Stimulated activated naive CD8-positive, alpha-beta T cell treated with anti-CD3 and anti-CD28 coated beads, Interleukin-15, amount 100 ng/mL, for 72 hours (primary cell): ENCODE data around the gene HSPB9.
A peak's percentile ranks its signal among the peaks of the same experiment; 100 is the strongest.
"Not testable (repeated sequence)": the region's sequence is repeated elsewhere in the genome, so short reads cannot be mapped to it uniquely, and the experiment has no call there.

Experiments
- ATAC-seq: fragments of 150-1000 bp; cut with Tn5 transposase; 2 replicates; pipeline ENCODE4 v1.10.0; 2021; ENCODE audit warnings: mild to moderate bottlenecking, moderate library complexity
- DNase-seq, 2 donors: peaks; one replicate each; pipeline ENCODE4 v3.0.0; 2021 to 2022
- H3K27ac Mint-ChIP-seq, 2 donors: one replicate each; pipeline ENCODE4 v1.8.0; 2022; ENCODE audit warnings: mild to moderate bottlenecking in 2 of 2, mixed read lengths in 2 of 2, moderate library complexity in 2 of 2
- H3K27me3 Mint-ChIP-seq: one replicate; pipeline ENCODE4 v1.8.0; 2022; ENCODE audit warnings: mixed read lengths
- H3K4me1 Mint-ChIP-seq: one replicate; pipeline ENCODE4 v1.8.0; 2022; ENCODE audit warnings: mild to moderate bottlenecking, mixed read lengths
- H3K4me3 Mint-ChIP-seq, 2 donors: one replicate each; pipeline ENCODE4 v1.8.0; 2022; ENCODE audit warnings: mild to moderate bottlenecking in 2 of 2, mixed read lengths in 2 of 2, moderate library complexity in 1 of 2
- H3K9me3 Mint-ChIP-seq, 2 donors: one replicate each; pipeline ENCODE4 v1.8.0; 2022; ENCODE audit warnings: mixed read lengths in 2 of 2

The HSPB9 gene

DNA sequence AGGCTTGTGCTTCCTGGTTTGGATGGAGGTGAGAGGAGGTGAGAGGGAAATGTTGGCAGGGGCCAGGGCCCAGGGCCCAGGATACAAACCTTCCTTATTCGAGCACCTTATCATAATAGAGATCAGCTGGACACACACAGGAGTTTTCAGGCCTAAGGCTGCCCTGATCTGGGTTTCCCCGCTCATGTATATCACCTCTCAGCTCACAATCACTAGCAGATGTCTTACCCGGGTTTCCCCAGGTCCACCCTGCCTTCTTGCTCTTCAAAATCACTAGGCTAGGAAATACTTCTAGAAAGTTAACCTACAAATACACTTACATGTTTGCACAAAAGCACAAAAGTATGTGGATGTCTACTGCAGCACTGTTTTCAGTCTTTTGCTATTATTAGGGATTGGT, 4.2 kb downstream of the HSPB9 start:
- Mint-ChIP-seq H3K27ac (peak overlapping the region; percentile 16 to 74), H3K9me3 (no peaks in the 10 kb centered on the region), H3K4me1 (peaks cover 21% of the 10 kb centered on the region), H3K27me3 (no peaks in the 10 kb centered on the region), H3K4me3 (no peak overlapping the region)
- ATAC-seq (no peak), DNase-seq (no peak)

DNA sequence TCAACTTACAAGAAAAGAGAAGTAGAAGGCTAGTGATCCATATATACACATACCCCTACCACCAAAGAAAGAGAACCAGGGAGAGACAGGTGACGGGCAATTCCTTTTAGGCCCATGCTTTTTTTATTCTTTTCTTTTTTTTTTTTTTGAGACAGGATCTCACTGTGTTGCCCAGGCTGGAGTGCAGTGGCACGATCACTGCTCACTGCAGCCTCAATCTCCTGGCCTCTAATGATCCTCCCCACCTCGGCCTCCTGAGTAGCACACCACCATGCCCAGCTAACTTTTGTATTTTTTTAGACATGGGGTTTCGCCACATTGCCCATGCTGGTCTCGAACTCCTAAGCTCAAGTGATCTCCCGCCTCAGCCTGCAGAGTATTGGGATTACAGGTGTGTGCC, 4.8 kb downstream of the HSPB9 start:
- no peak overlapping the region for H3K4me3 Mint-ChIP-seq
- H3K4me1 Mint-ChIP-seq, result peaks cover 27% of the 10 kb centered on the region
- H3K27ac Mint-ChIP-seq, result peak overlapping the region in 1 of 2 donors; percentile 34
- H3K9me3 Mint-ChIP-seq, result no peaks in the 10 kb centered on the region
- H3K27me3 Mint-ChIP-seq, result no peaks in the 10 kb centered on the region
- no peak for DNase-seq
- no peak for ATAC-seq

DNA sequence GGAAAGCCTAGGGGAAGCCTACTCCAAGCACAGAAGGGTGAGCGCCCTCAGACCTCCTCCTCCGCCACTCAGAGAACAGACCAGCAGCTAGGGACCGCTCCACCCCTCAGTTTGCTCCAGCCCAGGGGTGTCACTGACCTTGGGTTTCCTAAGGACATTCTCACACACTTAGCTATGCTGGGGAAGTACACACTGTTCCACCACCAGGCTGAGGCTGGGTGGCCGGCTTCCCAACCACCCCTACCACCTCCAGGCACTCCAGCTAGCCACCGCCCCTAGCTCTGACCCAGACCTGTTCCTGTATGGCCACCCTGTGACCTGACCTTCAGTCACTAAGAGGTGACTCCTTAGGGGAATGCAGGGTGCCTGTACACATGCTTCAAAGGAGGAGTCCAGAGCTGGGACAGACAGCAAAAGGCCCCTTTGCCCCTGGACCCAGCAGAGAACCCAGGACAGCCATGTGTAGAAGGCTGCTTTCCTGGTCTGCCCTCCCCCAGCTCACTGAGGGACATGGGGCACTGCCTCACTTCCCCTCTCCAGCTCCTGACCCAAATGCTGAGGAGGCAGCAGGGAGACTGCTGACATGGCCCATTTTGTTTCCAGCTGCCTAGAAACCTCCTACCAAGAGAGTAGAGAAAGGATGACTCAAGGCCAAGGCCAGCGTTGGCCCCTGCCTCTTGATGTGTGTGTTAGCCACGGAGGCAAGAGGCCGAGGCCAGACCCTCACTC, 6.7 kb downstream of the HSPB9 start:
- no peaks in the 10 kb centered on the region for H3K9me3 Mint-ChIP-seq
- no peak for DNase-seq
- H3K27me3 Mint-ChIP-seq, result no peaks in the 10 kb centered on the region
- H3K4me1 Mint-ChIP-seq, result peaks cover 44% of the 10 kb centered on the region
- no peak for ATAC-seq
- H3K4me3 Mint-ChIP-seq, result no peak overlapping the region
- H3K27ac Mint-ChIP-seq, result peak overlapping the region; percentile 70 to 84

GRCh38 chr17:42130310-42130936, 7.8 kb downstream of the HSPB9 start:
- Mint-ChIP-seq H3K9me3 (no peaks in the 10 kb centered on the region), H3K27ac (peak overlapping the region in 1 of 2 donors; percentile 91), H3K4me3 (no peak overlapping the region), H3K4me1 (peaks cover 46% of the 10 kb centered on the region), H3K27me3 (no peaks in the 10 kb centered on the region)
- ATAC-seq (no peak), DNase-seq (no peak)

DNA sequence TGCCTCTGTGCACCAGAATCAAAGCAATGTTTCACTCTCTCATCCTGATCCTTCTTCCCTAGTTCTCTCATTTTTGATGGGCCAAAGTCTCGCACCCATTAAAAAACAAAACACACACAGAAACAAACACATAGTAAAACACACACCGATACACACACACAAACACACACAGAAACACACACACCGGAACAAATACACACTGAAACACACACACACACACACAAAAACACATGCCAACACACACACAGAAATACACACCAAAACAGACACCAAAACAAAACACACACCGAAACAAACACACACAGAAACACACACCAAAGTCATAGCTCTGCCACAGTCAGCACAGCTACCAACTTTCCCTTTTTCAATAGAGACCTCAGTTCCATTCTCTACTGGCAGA, 8.6 kb downstream of the HSPB9 start:
- Mint-ChIP-seq H3K27ac (peak overlapping the region in 1 of 2 donors; percentile 24), H3K4me1 (peaks cover 55% of the 10 kb centered on the region), H3K27me3 (no peaks in the 10 kb centered on the region), H3K9me3 (no peaks in the 10 kb centered on the region), H3K4me3 (no peak overlapping the region)
- no peak for ATAC-seq
- DNase-seq, result no peak

GRCh38 chr17:42131981-42132432, 9.4 kb downstream of the HSPB9 start:
- no peaks in the 10 kb centered on the region for H3K9me3 Mint-ChIP-seq
- peaks cover 62% of the 10 kb centered on the region for H3K4me1 Mint-ChIP-seq
- no peaks in the 10 kb centered on the region for H3K27me3 Mint-ChIP-seq
- no peak overlapping the region for H3K4me3 Mint-ChIP-seq
- H3K27ac Mint-ChIP-seq, result peak overlapping the region in 1 of 2 donors; percentile 88
- DNase-seq (no peak), ATAC-seq (no peak)

GRCh38 chr17:42132941-42133340, 10.3 kb downstream of the HSPB9 start:
- Mint-ChIP-seq H3K27me3 (no peaks in the 10 kb centered on the region), H3K4me3 (peak overlapping the region; percentile 23 to 36), H3K9me3 (no peaks in the 10 kb centered on the region), H3K27ac (peak overlapping the region; percentile 68 to 88), H3K4me1 (peaks cover 67% of the 10 kb centered on the region)
- peak; percentile 86 for ATAC-seq
- peak in 1 of 2 donors; percentile 52 for DNase-seq

- ATAC-seq, result peak; percentile 75
- H3K9me3 Mint-ChIP-seq, result no peaks in the 10 kb centered on the region
- H3K27ac Mint-ChIP-seq, result no peak overlapping the region
- DNase-seq, result no peak
- no peaks in the 10 kb centered on the region for H3K27me3 Mint-ChIP-seq
- H3K4me1 Mint-ChIP-seq, result peaks cover 66% of the 10 kb centered on the region
- peak overlapping the region in 1 of 2 donors; percentile 36 for H3K4me3 Mint-ChIP-seq
These were observed 10.9 kb downstream of the HSPB9 start for GRCh38 chr17:42133461-42134041.

DNA sequence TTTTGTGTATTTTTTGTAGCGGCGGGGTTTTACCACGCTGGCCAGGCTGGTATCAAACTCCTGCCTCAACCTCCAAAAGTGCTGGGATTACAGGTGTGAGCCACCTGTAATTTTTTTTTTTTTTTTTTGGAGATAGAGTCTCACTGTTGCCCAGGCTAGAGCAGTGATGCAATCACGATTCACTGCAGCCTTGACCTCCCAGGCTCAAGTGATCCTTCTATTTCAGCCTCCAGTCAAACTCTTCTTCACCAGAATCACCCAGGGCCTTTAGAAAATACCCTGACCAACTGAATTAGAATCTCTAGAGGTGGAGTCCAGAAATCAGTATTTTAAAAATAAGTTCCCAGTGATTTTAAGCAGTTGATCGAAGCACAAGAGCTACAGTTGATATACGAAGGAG, 12.5 kb downstream of the HSPB9 start:
- H3K4me1 Mint-ChIP-seq, result peaks cover 70% of the 10 kb centered on the region
- no peak overlapping the region for H3K4me3 Mint-ChIP-seq
- ATAC-seq, result no peak

DNA sequence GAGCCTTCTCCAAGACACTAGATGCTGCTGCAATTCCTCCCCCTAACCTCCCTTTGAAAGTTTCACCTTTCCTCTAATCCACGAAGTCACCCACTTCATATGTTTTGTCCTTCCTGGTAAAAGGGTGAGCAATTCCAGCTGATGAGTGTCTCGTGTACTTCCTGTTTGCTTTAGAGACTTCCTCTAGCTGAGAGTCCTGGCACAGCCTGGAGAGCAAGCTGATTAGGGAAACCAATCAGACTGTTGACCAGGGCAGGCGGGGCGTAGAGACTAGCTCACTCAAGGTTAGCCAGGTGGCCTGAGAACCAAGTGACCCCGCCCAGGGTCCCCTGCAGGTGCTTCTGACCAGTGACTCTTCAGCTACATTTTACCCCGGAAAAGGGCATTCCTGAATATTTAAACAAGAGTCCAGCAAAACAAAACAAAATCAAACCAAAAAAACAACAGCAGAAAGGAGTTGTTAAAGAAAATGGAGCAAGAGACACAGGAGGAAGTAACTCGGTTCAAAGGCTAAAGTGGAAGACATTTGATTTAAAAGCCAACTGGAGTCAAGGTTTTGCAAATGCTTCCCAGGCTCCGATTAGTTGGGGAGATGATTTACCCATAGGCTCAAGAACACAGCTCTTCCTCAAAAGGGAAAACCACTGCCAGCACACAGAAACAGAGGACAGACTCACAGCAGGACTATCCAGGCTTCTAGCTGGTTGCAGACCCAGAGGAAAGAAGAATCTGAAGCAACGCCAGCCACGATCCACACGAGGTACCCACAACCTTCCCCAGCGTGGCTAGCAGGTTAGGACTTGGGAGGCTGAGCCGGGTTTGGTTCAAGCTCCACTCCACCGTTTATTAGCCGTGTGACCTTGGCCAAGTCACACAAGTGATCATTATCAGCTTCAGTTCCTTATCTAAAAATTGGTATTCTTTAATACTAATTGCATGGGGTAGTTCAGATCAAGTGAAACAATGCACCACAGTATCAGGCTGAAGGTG, 13.4 kb downstream of the HSPB9 start:
- no peaks in the 10 kb centered on the region for H3K9me3 Mint-ChIP-seq
- H3K4me3 Mint-ChIP-seq, result no peak overlapping the region
- peaks cover 65% of the 10 kb centered on the region for H3K4me1 Mint-ChIP-seq
- no peaks in the 10 kb centered on the region for H3K27me3 Mint-ChIP-seq
- DNase-seq (no peak), ATAC-seq (no peak)
- peak overlapping the region in 1 of 2 donors; percentile 75 for H3K27ac Mint-ChIP-seq

More for the DNA sequence above, 12.5 kb downstream of the HSPB9 start:
- Mint-ChIP-seq H3K27me3 (no peaks in the 10 kb centered on the region), H3K27ac (peak overlapping the region in 1 of 2 donors; percentile 75), H3K9me3 (no peaks in the 10 kb centered on the region)
- no peak for DNase-seq

GRCh38 chr17:42136654-42137051, 14.0 kb downstream of the HSPB9 start:
- Mint-ChIP-seq H3K27ac (peak overlapping the region in 1 of 2 donors; percentile 48), H3K27me3 (no peaks in the 10 kb centered on the region), H3K9me3 (no peaks in the 10 kb centered on the region), H3K4me1 (peaks cover 65% of the 10 kb centered on the region), H3K4me3 (peak overlapping the region in 1 of 2 donors; percentile 26)
- ATAC-seq (no peak), DNase-seq (no peak)

- ATAC-seq, result no peak
- peaks cover 55% of the 10 kb centered on the region for H3K4me1 Mint-ChIP-seq
- no peaks in the 10 kb centered on the region for H3K9me3 Mint-ChIP-seq
- no peak for DNase-seq
- H3K4me3 Mint-ChIP-seq, result no peak overlapping the region
- H3K27ac Mint-ChIP-seq, result no peak overlapping the region
- H3K27me3 Mint-ChIP-seq, result no peaks in the 10 kb centered on the region
These were observed 16.3 kb downstream of the HSPB9 start for GRCh38 chr17:42138749-42139492.

GRCh38 chr17:42140690-42141089, 18.1 kb downstream of the HSPB9 start:
- not testable (repeated sequence) for H3K4me3 Mint-ChIP-seq, DNase-seq

DNA sequence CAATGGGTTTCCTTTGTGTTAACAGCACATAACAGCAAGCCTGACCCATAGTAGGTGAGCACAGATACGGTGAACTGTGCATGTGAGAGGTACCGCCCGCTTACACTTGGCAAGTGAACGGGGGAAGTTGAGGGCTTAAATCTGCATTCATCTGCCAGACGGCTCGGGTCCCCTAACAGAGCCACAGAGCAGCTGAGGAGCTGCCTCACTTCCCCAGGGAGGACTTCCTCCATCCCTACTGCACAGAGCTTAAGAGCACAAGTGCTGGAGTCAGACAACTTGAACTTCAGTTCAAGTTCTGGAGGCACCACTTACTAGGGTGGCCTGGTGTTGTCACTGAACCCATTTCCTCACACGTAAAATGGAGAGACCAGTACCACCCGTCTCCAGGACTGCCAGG, 18.8 kb downstream of the HSPB9 start:
- Mint-ChIP-seq H3K27me3 (no peaks in the 10 kb centered on the region), H3K9me3 (no peaks in the 10 kb centered on the region), H3K4me3 (no peak overlapping the region), H3K4me1 (peaks cover 41% of the 10 kb centered on the region), H3K27ac (no peak overlapping the region)
- ATAC-seq (no peak), DNase-seq (no peak)

More at GRCh38 chr17:42140690-42141089, 18.1 kb downstream of the HSPB9 start:
- not testable (repeated sequence) for H3K27me3 Mint-ChIP-seq, ATAC-seq, H3K27ac Mint-ChIP-seq, H3K9me3 Mint-ChIP-seq
- peaks cover 48% of the 10 kb centered on the region for H3K4me1 Mint-ChIP-seq
